ENCODE results near the gene SPINDOC.
"Not testable (repeated sequence)": the region's sequence is repeated elsewhere in the genome, so short reads cannot be mapped to it uniquely, and the experiment has no call there.

The SPINDOC gene

GRCh38 chr11:63858628-63859550, 45.6 kb downstream of the SPINDOC start:
- DNase-seq (ENCODE audit: low read depth) = no peak

GRCh38 chr11:63862923-63863322, 49.7 kb downstream of the SPINDOC start:
- no peak for DNase-seq (ENCODE audit: low read depth)

GRCh38 chr11:63863620-63864019, 50.4 kb downstream of the SPINDOC start:
- DNase-seq (ENCODE audit: low read depth) = not testable (repeated sequence)

- peak; percentile 59 for DNase-seq (ENCODE audit: low read depth)
These were observed 53.0 kb downstream of the SPINDOC start for GRCh38 chr11:63866211-63866610.

- DNase-seq (ENCODE audit: low read depth) = no peak
These were observed 54.3 kb downstream of the SPINDOC start for GRCh38 chr11:63867511-63867910.

GRCh38 chr11:63868399-63869064, 55.3 kb downstream of the SPINDOC start:
- no peak for DNase-seq (ENCODE audit: low read depth)

GRCh38 chr11:63869171-63869591, 55.9 kb downstream of the SPINDOC start:
- DNase-seq (ENCODE audit: low read depth) = no peak

GRCh38 chr11:63869683-63870082, 56.4 kb downstream of the SPINDOC start:
- DNase-seq (ENCODE audit: low read depth) = no peak

GRCh38 chr11:63870351-63871140, 57.3 kb downstream of the SPINDOC start:
- no peak for DNase-seq (ENCODE audit: low read depth)

- no peak for DNase-seq (ENCODE audit: low read depth)
These were observed 58.9 kb downstream of the SPINDOC start for GRCh38 chr11:63871962-63872799.

- DNase-seq (ENCODE audit: low read depth) = no peak
These were observed 59.5 kb downstream of the SPINDOC start for GRCh38 chr11:63872800-63873197.

- DNase-seq (ENCODE audit: low read depth) = no peak
These were observed 60.1 kb downstream of the SPINDOC start for GRCh38 chr11:63873311-63873710.

- DNase-seq (ENCODE audit: low read depth) = no peak
These were observed 61.3 kb downstream of the SPINDOC start for GRCh38 chr11:63874511-63874910.

GRCh38 chr11:63875506-63876065, 62.3 kb downstream of the SPINDOC start:
- no peak for DNase-seq (ENCODE audit: low read depth)

- no peak for DNase-seq (ENCODE audit: low read depth)
These were observed 63.4 kb downstream of the SPINDOC start for GRCh38 chr11:63876616-63877015.

Measured in T follicular helper cell (primary cell).